ENCODE results near the gene ANKFY1.

DNA sequence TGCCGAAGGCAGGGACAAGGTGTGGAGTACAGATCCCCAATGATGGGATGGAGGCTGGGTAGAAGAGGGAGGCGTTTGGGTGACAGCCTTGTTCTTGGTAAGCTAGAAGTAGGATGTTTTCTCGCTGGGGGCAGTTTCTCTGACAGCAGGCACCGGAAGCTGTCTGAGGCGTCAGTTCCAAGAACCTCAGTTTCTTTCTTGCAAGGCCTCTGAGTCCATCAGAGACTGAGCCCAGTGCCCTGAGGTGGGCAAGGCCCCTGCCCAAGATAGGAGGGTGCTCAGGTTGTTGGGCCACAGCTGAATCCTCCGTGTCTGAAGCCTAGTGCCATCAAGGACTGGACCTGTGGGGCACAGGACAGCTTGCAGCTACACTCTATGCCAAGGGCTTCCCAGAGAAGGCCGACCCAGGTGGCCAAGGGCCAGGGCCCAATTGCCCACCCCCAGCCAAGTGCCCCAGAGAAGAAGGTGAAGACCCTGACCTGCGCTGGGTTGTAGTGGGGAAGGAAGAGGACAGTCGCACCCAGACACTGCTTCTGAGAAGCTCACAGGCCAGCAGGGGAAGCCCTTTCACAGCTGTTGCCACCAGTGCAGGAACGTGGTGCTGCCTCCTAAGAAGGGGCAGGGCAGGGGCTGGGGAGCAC lies 107.7 kb downstream of the ANKFY1 start:
- TF ChIP-seq ZNF274 (IDR thresholded peaks at IDR 0.05; ENCODE audit: low read depth, low read length) (no peak), YY1 (IDR thresholded peaks at IDR 0.05; ENCODE audit: insufficient read depth, insufficient read length) (no peak), SUZ12 (IDR thresholded peaks at IDR 0.05; ENCODE audit: extremely low read depth, insufficient read depth, insufficient read length) (no peak)
